Fibroblast of lung (primary cell): ENCODE data around the gene PTPRA.

Source experiments
- EZH2 ChIP-seq: IDR thresholded peaks from 2 replicates; pipeline ENCODE4 v1.5.1; 2012; ENCODE audit warnings: low read length, control low read depth, mild to moderate bottlenecking; ENCODE audit errors: missing control alignments
- TF ChIP-seq, protein P1 (sequence below), 2 donors: IDR thresholded peaks in 1 of 2; conservative IDR thresholded peaks in 1 of 2; 1 replicate in 1 of 2; 2 replicates in 1 of 2; pipeline ENCODE4 v1.5.1; 2011 to 2012; ENCODE audit warnings: low read length in 2 of 2, control low read depth in 1 of 2, inconsistent platforms in 1 of 2, low read depth in 1 of 2, mild to moderate bottlenecking in 1 of 2

DNA sequence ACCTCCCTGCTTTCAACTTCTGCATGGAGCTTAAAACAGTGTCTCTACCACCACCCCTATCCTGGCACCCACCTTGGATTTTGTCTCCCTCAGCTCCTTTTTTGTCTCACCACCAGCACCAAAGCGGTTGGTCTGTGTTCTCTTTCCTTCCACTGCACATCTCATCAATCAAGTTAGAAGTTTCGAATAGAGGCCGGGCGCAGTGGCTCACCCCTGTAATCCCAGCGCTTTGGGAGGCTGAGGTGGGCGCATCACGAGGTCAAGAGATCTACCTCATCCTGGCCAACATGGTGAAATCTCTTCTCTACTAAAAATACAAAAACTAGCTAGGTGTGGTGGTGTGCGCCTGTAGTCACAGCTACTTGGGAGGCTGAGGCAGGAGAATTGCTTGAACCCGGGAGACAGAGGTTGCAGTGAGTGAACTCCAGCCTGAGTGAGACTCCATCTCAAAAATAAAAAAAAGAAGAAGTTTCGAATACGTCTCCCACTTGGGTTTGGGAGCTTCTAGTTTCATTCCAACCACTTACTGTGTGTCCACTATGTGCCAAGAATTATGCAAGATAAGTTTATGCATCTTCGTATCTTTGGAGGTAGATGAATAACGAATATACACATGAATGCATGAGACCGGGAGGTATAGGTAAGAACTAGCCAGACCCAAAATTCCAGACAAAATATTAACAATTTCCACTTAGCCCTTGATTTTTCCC is 38.7 kb upstream of the PTPRA start:
- TF ChIP-seq, protein P1, sequence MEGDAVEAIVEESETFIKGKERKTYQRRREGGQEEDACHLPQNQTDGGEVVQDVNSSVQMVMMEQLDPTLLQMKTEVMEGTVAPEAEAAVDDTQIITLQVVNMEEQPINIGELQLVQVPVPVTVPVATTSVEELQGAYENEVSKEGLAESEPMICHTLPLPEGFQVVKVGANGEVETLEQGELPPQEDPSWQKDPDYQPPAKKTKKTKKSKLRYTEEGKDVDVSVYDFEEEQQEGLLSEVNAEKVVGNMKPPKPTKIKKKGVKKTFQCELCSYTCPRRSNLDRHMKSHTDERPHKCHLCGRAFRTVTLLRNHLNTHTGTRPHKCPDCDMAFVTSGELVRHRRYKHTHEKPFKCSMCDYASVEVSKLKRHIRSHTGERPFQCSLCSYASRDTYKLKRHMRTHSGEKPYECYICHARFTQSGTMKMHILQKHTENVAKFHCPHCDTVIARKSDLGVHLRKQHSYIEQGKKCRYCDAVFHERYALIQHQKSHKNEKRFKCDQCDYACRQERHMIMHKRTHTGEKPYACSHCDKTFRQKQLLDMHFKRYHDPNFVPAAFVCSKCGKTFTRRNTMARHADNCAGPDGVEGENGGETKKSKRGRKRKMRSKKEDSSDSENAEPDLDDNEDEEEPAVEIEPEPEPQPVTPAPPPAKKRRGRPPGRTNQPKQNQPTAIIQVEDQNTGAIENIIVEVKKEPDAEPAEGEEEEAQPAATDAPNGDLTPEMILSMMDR (conservative IDR thresholded peaks at IDR 0.05 in 1 of 2, IDR thresholded peaks at IDR 0.05 in 1 of 2; ENCODE audit: low read depth in 1 of 2, low read length in 2 of 2): no peak
- TF ChIP-seq EZH2: no peak
